ENCODE measurements around the gene NGB.

The NGB gene

DNA sequence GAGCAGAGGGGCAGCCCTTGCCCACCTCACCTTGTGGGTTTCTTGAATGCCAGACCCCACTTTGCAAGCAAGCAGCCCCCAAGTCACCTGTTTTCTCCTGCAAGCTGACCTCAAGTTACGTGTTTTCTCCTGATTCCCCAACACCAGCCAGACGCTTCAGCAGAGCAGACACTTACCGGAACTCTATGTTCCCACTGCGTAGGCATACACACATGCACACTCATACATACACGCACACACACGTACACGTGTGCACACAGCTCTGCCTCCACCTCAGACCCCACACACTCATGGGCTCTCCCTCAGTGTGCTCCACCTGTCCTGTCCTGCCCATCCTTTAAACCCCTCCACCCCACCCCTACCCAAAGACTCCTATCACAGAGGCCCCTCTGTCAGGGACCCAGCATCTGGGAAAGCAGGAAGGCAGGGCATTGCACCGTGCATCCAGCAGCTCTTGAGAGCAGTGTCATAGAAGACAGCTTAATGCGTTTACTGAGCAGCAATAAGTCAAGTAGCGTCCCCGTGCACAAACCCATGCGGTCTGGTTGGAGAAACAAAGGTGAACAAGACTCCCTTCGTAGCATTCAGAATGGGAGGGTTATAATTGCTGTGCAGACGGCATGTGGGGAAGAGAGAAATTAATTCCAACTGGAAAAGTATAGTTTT lies 45.0 kb downstream of the NGB start:
- DNase-seq, result no peak

- DNase-seq, result no peak
Observed at GRCh38 chr14:77225254-77225653, 45.8 kb downstream of the NGB start.

- DNase-seq, result no peak
Observed at GRCh38 chr14:77224212-77224611, 46.8 kb downstream of the NGB start.

DNA sequence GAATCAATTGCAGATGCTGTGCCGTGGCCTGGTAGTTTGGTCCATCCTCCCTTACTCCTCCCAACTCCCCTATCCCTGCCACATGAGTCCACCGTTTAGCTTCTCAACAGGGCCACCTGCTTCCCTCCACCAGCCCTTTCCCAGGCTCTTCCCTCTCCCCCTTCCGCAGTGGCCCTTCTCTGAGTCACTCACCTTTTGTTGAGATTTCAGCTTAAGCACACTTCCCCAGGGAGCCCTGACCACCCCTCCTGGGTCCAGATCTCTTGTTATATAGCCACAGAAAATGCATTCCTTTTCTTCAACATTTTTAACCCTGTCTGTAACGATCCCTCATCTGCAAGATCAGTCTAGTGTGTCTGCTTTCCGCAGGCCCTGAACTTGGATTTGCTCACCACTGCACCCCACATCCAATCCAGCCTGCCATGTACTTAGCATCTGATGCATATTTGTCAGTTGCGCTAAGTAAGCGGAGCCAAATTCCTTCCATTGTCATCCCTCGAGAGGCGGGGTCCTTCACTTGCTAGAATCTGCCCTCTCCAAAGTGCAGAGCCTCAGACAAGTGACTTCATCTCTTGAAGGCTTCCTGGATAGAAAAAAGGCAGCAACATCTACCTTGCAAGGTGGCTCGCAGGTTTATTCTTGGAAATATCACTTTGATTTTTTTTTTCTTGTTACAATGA lies 48.3 kb downstream of the NGB start:
- no peak for DNase-seq

DNA sequence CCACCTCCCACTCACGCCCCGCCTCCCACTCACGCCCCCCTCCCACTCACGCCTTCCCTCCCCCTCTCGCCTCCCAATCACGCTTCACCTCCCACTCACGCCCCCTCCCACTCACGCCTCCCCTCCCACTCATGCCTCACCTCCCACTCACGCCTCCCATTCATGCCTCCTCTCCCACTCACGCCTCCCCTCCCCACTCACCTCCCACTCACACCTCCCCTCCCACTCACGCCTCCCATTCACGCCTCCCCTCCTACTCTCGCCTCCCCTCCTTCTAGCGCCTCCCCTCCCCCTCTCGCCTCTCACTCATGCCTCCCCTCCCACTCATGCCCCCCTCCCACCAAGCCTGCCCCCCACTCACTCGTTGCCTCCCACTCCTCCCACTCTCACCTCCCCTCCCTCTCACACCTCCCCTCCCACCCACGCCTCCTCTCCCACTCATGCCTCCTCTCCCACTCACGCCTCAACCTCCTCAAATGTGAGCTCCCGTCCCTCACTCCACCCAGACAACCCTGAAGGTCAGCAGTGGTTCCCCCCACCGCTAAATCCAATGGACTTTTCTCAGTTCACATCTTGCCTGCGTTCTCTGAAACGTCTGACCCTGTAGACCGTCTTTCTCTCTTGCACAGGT lies 49.6 kb downstream of the NGB start:
- no peak for DNase-seq

- no peak for DNase-seq
Observed at GRCh38 chr14:77220246-77221017, 50.6 kb downstream of the NGB start.

DNA sequence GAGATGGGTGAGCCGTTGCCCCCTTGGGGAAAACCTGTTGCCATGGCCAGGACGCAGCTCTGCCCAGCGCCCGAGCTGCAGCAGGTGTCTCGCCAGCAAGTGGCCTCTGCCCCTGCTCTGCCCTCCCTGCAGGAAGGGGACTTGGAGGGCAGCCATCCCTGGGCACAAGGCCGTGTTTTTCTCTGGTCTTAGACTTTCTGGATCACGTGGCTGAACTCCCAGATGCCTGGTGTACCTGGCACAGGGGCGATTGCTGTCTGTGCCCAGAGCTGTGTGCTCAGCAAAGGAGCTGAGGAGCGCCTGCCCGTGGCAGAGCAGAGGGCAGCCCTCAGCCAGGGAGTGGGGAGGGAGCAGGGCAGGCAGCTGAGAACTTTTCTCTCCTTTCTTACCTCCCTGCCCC lies 51.4 kb downstream of the NGB start:
- no peak for DNase-seq

- DNase-seq, result no peak
Observed at GRCh38 chr14:77217551-77217950, 53.5 kb downstream of the NGB start.

Measured in fibroblast of upper back skin (primary cell).